ENCODE data around the gene TIAM1. TPM values are rescaled to one million over a fixed set of nuclear protein-coding genes. Genes with fewer than 3 reads are reported as not detected.

The TIAM1 gene
- 0.85 and 1.0 TPM in 2 replicates for total RNA-seq

DNA sequence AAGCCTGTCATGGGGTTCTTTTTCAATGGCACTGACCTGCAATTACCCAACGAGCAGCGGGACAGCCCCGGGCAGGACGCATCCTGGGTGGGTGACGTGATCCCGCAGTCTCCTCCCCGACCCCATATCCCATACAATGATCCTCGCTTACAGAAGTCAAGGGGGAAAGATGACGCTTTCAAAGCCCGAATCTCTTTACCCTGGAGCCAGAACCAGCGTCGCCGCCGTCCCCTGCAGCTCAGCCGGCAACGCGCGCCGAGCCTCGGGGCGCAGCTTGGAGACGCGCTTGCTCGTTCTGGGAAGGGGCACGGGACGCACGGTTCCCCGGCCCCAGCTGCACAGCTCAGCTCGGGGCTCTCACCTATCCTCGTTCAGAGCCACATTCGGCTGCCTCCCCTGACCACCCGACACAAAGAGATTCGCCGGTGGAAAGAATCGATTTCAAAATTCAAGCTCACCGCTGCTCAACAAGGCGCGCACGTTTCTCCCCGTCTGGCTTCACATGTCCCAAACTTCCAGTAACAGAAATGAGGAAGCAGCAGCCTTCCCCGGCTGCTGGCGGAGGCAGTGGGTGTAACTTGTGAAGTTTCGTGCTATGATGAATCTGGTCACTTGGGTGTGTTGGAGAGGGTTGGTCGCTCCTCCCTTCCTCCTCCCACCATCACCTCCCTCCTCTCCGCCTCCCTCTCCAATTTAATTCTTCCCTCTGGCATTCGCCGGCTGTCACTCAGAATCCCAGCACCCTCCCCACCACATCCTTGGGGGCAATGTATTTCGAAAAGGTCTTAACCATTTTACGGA is at the start of gene TIAM1:
TIAM1 (minus strand) TSS at position 582 of the 801 bp plus-strand sequence. CDS start 77,289 bp downstream, outside the sequence.
- DNase-seq = no peak

DNA sequence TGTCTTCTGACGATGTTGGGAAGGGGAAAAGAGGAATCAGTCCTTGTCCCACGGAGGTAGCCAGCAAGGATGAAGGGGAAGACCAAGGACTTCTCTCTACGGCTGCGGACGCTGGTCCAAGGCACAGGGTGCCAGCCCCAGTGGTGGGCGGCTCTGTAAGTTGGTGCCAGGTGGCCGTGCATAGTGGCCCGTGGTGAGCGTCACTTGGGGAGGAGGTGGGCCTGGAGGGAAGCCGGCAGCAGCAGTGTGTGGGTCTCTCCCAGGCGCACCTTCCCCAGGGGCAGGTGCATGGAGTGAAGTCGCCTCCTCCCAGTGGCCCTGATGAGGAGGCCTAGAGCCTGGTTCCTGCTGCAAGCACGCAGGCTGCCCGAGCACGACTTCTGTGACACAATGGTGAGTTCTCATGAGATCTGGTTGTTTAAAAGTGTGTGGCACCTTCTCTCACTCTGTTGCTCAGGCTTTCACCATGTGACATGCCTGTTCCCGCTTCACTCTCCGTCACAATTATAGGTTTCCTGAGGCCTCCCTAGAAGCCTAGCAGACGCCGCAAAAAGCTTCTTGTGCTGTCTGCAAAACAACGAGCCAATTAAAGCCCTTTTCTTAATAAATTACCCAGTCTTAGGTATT is 43.6 kb upstream of the TIAM1 start:
- DNase-seq = no peak

DNA sequence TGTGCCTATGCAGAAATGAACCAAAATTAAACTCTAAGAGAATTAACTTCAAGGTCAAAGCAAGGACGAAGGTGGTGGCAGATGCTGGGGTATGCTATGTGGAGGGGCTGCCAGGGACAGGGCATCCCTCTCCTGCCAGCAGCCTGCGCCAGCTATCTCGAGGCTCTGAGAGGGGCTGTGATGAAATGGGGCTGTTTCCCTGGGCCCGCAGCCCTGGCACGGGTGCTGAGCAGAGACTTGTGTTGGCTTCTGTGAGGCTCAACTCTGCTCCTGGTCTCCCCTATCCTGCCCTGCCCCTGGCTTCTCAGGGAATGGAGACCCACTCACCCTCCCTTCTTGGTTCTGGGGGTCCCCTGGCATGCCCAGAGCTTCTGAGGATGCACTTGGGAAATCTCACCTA is 41.9 kb upstream of the TIAM1 start:
- no peak for DNase-seq

GRCh38 chr21:31383770-31384169 is 39.7 kb upstream of the TIAM1 start:
- no peak for DNase-seq

GRCh38 chr21:31382060-31382459 is 38.0 kb upstream of the TIAM1 start:
- DNase-seq = no peak

DNA sequence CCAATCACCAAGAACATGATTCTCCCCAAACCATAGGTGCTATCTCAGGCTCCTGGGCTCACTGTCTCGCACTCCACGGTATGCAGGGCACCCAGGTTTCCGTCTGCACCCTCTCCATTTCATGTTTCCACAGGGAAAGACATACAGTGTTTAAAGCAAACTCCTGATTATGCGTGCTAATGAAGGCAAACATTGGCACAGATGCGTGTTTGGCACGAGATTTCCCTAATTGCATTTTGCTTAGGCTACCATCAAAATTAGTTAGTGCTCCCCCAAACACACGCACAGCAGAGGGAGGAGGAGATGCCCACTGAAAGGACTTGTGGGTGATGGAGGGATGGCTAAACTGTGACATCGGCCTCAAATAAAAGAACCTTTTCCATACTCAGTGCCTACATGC is 32.2 kb upstream of the TIAM1 start:
- DNase-seq = no peak

GRCh38 chr21:31374395-31374794 is 30.3 kb upstream of the TIAM1 start:
- no peak for DNase-seq

DNA sequence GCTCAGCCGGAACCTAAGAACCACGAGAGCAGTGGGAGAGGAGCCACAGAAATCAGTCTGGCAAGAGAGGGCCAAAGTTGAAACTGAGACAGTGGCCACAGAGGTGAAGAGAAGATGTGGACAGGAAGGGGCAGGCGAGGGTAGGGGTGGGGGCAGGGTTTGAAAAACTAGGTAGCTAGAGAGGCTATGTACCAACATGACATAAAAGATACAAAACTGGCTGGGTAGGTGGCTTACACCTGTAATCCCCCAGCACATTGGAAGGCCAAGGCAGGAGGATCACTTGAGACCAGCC is 28.4 kb upstream of the TIAM1 start:
- no peak for DNase-seq

- DNase-seq = no peak
These were observed 27.8 kb upstream of the TIAM1 start for GRCh38 chr21:31371715-31372470.

DNA sequence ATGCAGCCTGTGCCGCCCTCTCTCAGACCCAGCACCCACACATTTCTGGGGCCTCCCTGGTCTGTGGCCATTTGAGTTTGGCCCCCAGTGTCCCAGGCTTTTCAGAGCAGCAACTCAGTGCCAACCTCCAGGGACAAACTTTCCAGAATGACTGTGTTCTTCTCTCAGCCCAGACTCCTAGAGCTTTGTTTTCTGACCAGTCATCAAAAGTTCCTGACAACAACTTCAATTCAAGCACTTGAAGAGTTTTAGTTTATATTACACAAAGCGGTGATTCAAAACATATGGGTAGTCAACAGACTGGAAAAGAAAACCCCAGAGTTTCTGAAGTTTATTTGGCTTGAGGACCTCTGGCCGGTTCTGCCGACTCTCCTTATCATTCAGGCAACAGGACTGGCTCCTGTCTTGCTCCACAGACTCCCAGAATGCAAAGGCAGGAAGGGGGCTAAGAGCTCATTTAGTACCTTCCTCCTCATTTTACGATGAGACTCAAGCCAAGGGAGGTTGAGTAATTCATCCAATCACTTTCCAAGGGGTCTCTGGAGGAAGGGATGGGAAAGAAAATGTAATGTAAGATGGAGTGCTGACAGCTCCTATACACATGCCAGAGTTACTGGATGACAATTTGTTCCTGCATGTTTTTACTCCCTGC is 27.0 kb upstream of the TIAM1 start:
- DNase-seq = no peak

DNA sequence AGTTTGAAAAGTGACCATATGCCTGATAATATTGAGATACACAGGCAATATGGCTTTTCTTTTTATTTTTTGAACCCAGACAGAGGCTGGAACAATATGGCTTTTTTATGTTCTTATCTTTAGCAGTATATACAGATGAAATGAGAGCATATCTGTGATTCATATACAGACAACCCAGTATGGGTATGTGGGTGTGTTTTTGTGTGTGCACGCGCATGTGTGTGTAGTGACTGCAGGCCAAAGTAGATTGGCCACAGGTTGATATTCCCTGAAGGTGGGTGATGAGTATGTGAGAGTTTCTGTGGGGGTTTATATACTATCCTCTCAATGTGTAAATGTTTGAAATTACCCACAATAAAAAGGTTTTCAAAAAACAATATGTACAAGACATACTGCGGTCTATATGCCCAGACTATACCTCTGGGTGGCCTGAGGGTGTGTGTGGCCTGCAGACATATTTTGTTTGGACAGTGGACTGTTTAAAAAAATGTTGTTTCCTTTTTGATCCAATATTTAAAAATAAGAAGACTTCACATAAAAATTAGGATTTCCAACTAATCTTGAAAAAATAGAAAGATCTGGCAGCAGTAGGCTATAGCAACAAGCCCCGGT is 26.3 kb upstream of the TIAM1 start:
- no peak for DNase-seq

- no peak for DNase-seq
These were observed 24.3 kb upstream of the TIAM1 start for GRCh38 chr21:31368361-31368760.

- no peak for DNase-seq
These were observed 23.7 kb upstream of the TIAM1 start for GRCh38 chr21:31367801-31368200.

GRCh38 chr21:31366825-31367224 is 22.8 kb upstream of the TIAM1 start:
- peak; percentile 66 for DNase-seq

GRCh38 chr21:31364253-31364945 is 20.3 kb upstream of the TIAM1 start:
- no peak for DNase-seq

- no peak for DNase-seq
These were observed 19.7 kb upstream of the TIAM1 start for GRCh38 chr21:31363720-31364119.

DNA sequence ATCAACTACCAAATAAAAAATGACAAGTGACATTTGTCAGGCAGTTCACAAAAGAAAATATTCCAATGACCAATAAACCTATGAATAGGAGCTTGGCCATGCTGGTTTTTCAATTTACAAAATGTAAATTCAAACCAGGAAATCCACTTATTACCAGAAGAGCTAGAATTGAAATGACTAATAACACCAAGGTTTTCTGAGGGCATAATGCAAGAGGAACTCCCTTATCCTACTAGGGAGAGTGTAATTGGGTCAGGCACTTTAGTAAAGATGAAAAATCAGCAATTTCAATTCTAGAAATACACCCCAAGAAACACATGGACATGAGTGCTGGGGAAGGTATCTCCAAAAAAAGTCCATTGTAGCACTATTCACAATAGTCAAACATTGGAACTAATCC is 16.7 kb upstream of the TIAM1 start:
- DNase-seq = no peak

- no peak for DNase-seq
These were observed 14.1 kb upstream of the TIAM1 start for GRCh38 chr21:31358158-31358557.

GRCh38 chr21:31356440-31356839 is 12.4 kb upstream of the TIAM1 start:
- DNase-seq = no peak

DNA sequence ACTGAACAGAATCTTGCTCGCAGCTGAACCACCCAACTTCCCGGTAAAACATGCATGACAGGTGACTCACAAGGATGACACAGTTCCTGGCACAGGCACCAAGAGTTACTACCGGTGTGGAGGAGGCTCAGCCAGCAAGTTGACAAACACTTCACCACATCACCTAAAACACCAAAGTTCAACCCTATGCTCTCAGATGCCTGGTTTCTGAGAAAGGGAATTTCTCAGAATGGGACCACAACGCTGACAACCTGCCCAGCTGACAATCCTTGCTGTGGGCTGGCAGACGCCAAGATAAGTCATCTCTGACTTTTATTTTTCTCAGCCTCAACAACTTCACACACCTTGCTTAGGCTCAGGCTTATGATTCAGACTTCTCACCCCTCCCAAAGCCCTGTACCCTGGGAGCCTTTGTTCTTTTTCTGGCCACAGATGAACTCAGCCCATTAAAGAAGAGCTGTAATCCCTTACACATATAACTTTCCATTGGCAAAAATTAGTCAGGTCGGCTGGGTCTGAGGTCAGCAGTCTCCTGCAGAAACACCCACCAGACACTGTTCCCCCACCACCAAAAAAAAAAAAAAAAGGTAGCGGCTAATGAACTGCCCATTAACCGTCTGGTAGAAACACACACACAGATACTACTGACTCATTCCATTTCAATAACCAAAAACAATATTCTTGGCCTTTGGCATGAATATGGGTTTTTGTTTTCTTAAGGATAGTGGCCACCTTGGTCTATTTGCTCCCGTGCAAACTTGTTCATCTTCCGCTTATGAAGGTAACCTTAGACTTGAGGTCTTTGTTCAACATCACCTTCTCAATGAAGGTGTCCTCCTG is 10.8 kb upstream of the TIAM1 start:
- peak; percentile 51 for DNase-seq

DNA sequence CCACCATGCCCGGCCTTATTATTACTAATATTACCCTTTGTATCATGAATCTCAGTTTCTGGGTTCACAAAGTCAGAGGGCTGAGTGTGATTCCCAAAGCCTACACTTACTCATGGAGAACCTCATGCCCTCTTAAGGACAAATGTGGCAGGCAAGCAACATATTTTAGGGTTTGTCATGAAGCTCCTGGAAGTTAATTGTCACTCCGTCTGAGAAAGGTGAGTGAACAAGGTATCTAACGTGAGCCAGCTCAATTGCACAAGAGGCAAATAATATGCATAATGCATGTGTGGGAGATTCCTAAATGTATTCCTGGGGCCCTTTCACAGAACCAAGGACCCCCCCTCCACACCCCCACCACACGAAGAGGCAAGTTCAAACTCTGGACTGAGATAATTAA is 10.1 kb upstream of the TIAM1 start:
- no peak for DNase-seq

Measured in dermis blood vessel endothelial cell (primary cell).